OCI-LY1 (cell line): ENCODE data around the gene TAMALIN.

Experiments used
- H2AFZ ChIP-seq: fragments of 200-600 bp; sonication (generic), shearing (Covaris generic); 2 replicates; pipeline ENCODE4 v1.6.0; 2014; ENCODE audit warnings: antibody characterized with exemption, mild to moderate bottlenecking, low read length
- H3F3A ChIP-seq: fragments of 200-600 bp; sonication (generic), shearing (Covaris generic); 2 replicates; pipeline ENCODE4 v1.6.0; 2014; ENCODE audit warnings: mild to moderate bottlenecking, antibody characterized with exemption, low read length, moderate library complexity; ENCODE audit not compliant: insufficient read depth
- H3K27ac ChIP-seq: fragments of 200-600 bp; sonication (generic); 2 replicates; pipeline ENCODE4 v1.5.1; 2014; ENCODE audit warnings: low read length, mixed run types, mild to moderate bottlenecking, low read depth; ENCODE audit not compliant: poor library complexity, severe bottlenecking
- H3K27me3 ChIP-seq: fragments of 200-600 bp; sonication (generic); 2 replicates; pipeline ENCODE4 v1.6.0; 2014; ENCODE audit warnings: antibody characterized with exemption, mild to moderate bottlenecking, low read length, moderate library complexity; ENCODE audit not compliant: insufficient read depth
- H3K36me3 ChIP-seq: fragments of 200-600 bp; sonication (generic); 2 replicates; pipeline ENCODE4 v1.6.1; 2014; ENCODE audit warnings: mild to moderate bottlenecking, antibody characterized with exemption, low read length, moderate library complexity, mixed read lengths; ENCODE audit not compliant: insufficient read depth
- H3K4me1 ChIP-seq: fragments of 200-600 bp; sonication (generic); 2 replicates; pipeline ENCODE4 v1.5.1; 2014; ENCODE audit warnings: mild to moderate bottlenecking, low read length, moderate library complexity; ENCODE audit not compliant: insufficient read depth, severe bottlenecking
- H3K4me2 ChIP-seq: fragments of 200-600 bp; sonication (generic), shearing (Covaris generic); 2 replicates; pipeline ENCODE4 v1.6.1; 2014; ENCODE audit warnings: low read length
- H3K4me3 ChIP-seq: fragments of 200-600 bp; sonication (generic); 2 replicates; pipeline ENCODE4 v1.5.1; 2014; ENCODE audit warnings: low read length, low read depth, mild to moderate bottlenecking, mixed read lengths; ENCODE audit not compliant: poor library complexity, severe bottlenecking
- H3K79me2 ChIP-seq: fragments of 200-600 bp; shearing (Covaris generic); 2 replicates; pipeline ENCODE4 v1.6.1; 2016; ENCODE audit warnings: mixed run types, low read length, mixed read lengths; ENCODE audit not compliant: insufficient read depth
- H3K9ac ChIP-seq: fragments of 200-600 bp; sonication (generic), shearing (Covaris generic); 2 replicates; pipeline ENCODE4 v1.6.1; 2014; ENCODE audit warnings: mild to moderate bottlenecking, low read length, mixed read lengths
- H3K9me2 ChIP-seq: fragments of 200-600 bp; sonication (generic), shearing (Covaris generic); 2 replicates; pipeline ENCODE4 v1.6.1; 2014; ENCODE audit warnings: low read depth, mild to moderate bottlenecking, low read length, mixed read lengths
- H3K9me3 ChIP-seq: fragments of 200-600 bp; shearing (Covaris generic); 2 replicates; pipeline ENCODE4 v1.6.1; 2014; ENCODE audit warnings: low read length, mixed read lengths
- H4K20me1 ChIP-seq: fragments of 200-600 bp; sonication (generic), shearing (Covaris generic); 2 replicates; pipeline ENCODE4 v1.6.0; 2016; ENCODE audit warnings: mild to moderate bottlenecking, low read length; ENCODE audit not compliant: insufficient read depth
- CTCF ChIP-seq: fragments of 200-600 bp; sonication (generic), shearing (Covaris generic); IDR thresholded peaks from 2 replicates; pipeline ENCODE4 v1.5.1; 2017; ENCODE audit warnings: mild to moderate bottlenecking, antibody characterized with exemption, low read length, moderate library complexity, mixed read lengths
- EZH2 ChIP-seq: fragments of 200-600 bp; sonication (generic), shearing (Covaris generic); IDR thresholded peaks from 2 replicates; pipeline ENCODE4 v1.8.0; 2017; ENCODE audit warnings: borderline replicate concordance, mixed run types, mild to moderate bottlenecking, antibody characterized with exemption, low read length, moderate library complexity, mixed read lengths

The TAMALIN gene

GRCh38 chr12:52060498-52061177 is 53.9 kb downstream of the TAMALIN start:
- Histone ChIP-seq H3K9ac (no peak overlapping the region), H3K79me2 (no peaks in the 10 kb centered on the region), H3K27ac (no peak overlapping the region), H2AFZ (no peak overlapping the region), H3K9me3 (no peaks in the 10 kb centered on the region), H3K4me2 (no peak overlapping the region), H3F3A (no peaks in the 10 kb centered on the region), H3K4me3 (no peak overlapping the region), H3K36me3 (no peaks in the 10 kb centered on the region; the same call in 1 of the 2 replicates), H3K27me3 (no peaks in the 10 kb centered on the region; the same call in 1 of the 2 replicates), H4K20me1 (no peaks in the 10 kb centered on the region), H3K9me2 (no peaks in the 10 kb centered on the region), H3K4me1 (peaks cover 20% of the 10 kb centered on the region)
- TF ChIP-seq CTCF, result no peak
- TF ChIP-seq EZH2, result no peak

- Histone ChIP-seq H3K79me2 (no peaks in the 10 kb centered on the region), H3K9me2 (no peaks in the 10 kb centered on the region), H4K20me1 (no peaks in the 10 kb centered on the region), H3K27ac (no peak overlapping the region), H3K9me3 (no peaks in the 10 kb centered on the region), H3K4me1 (peaks cover 20% of the 10 kb centered on the region), H3K9ac (no peak overlapping the region), H3K4me2 (no peak overlapping the region), H3K4me3 (no peak overlapping the region), H3K36me3 (no peaks in the 10 kb centered on the region; the same call in 1 of the 2 replicates), H2AFZ (no peak overlapping the region), H3F3A (no peaks in the 10 kb centered on the region), H3K27me3 (no peaks in the 10 kb centered on the region; the same call in 1 of the 2 replicates)
- TF ChIP-seq CTCF, result no peak
- no peak for TF ChIP-seq EZH2
These were observed 54.9 kb downstream of the TAMALIN start for GRCh38 chr12:52061470-52062166.

DNA sequence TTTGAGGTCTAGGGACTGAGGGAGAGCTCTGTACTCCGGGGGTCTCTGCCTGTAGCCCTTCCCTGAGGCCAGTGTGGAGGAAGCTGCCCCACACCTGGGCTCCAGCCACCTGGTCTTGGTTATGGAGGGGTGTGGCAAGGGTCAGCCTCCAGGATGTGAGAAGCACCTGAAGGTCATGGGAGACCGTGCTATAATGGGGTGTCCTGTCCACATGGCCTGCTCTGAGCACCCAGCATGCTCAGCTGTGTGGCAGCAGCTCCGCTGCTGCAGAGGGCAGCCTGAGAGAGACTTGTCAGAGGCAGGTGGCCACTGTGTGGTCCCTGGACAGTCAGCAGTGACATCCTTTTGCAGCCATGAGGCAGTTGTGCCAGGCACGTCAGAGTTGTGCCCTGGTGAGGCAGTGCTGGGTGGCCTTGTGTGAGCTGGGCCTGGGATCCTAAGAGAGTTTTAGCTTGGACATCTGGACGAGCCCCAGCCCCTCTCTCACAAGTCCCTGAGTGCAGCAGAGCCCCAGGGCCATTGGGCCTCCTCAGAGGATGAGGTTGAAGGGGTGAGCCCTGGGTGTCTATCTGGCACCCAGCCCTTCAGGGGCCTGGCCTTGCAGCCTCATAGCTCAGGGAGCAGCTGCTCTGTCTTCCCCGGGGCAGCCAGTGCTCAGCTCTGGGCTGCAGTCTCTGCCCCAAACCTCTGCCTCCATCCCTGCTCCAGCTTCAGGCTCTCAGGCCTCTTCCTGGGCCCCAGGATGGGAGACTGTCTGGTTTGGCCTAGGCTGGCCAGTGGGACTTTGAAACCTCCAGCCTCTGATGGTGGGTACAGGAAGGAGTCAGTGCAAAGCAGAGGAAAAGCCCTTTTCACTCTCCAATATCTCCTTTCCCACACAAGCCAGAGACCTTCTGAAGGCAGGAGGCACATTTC is 55.7 kb downstream of the TAMALIN start:
- H3K9me2 ChIP-seq, result no peaks in the 10 kb centered on the region
- H3K4me1 ChIP-seq, result peaks cover 20% of the 10 kb centered on the region
- no peak overlapping the region for H3K4me2 ChIP-seq
- no peaks in the 10 kb centered on the region; the same call in 1 of the 2 replicates for H3K36me3 ChIP-seq
- H3K79me2 ChIP-seq, result no peaks in the 10 kb centered on the region
- no peak overlapping the region for H2AFZ ChIP-seq
- H3K9ac ChIP-seq, result no peak overlapping the region
- no peaks in the 10 kb centered on the region; the same call in 1 of the 2 replicates for H3K27me3 ChIP-seq
- no peaks in the 10 kb centered on the region for H3F3A ChIP-seq
- TF ChIP-seq CTCF, result no peak
- no peak for TF ChIP-seq EZH2
- H4K20me1 ChIP-seq, result no peaks in the 10 kb centered on the region
- H3K4me3 ChIP-seq, result no peak overlapping the region
- H3K27ac ChIP-seq, result no peak overlapping the region
- H3K9me3 ChIP-seq, result no peaks in the 10 kb centered on the region
